B cell (primary cell): ENCODE measurements around the gene SPAG6. TPM values are rescaled to one million over a fixed set of nuclear protein-coding genes. Genes with fewer than 3 reads are reported as not detected.

Source experiments
- ATAC-seq: fragments of 200-7000 bp; cut with Tn5 transposase; one replicate; pipeline ENCODE4 v1.10.0; 2021; ENCODE audit warnings: low read depth, mild to moderate bottlenecking, moderate number of reproducible peaks, moderate library complexity
- CTCF ChIA-PET: fragments of 350-600 bp; sonication (Branson Sonifier 250); formaldehyde crosslinking; loops from one replicate; lab custom pipeline; 2021; ENCODE audit warnings: antibody characterized with exemption, inconsistent platforms; lab: Charles Lee
- POLR2A ChIA-PET: fragments of 350-600 bp; sonication (Branson Sonifier 250); formaldehyde crosslinking; loops from one replicate; lab custom pipeline; 2021; ENCODE audit warnings: antibody characterized with exemption; lab: Charles Lee
- DNase-seq: peaks from one replicate; pipeline ENCODE4 v3.0.0; 2013
- H2AFZ ChIP-seq: 2 replicates; pipeline ENCODE4 v1.6.1; 2012; ENCODE audit warnings: mild to moderate bottlenecking, low read depth, low read length; ENCODE audit not compliant: insufficient read depth, poor library complexity, severe bottlenecking
- H3K27ac ChIP-seq, 2 donors: 1 replicate in 1 of 2; 2 replicates in 1 of 2; pipeline ENCODE4 v1.5.1; 2012 to 2013; ENCODE audit warnings: low read length in 2 of 2, mild to moderate bottlenecking in 2 of 2, moderate library complexity in 1 of 2
- H3K27me3 ChIP-seq, 4 experiments: fragments of 200-600 bp in 1 of 4; sonication (generic) in 1 of 4; replicated peaks in 1 of 4; 1 replicate in 2 of 4; 2 replicates in 2 of 4; pipeline versions ENCODE4 v1.6.1 to v1.7.0; 2013 to 2016; ENCODE audit warnings: low read length in 3 of 4, mild to moderate bottlenecking in 2 of 4, mixed read lengths in 1 of 4, moderate library complexity in 1 of 4; ENCODE audit not compliant: insufficient read depth in 4 of 4, control insufficient read depth in 3 of 4; ENCODE audit errors: control extremely low read depth in 1 of 4
- H3K36me3 ChIP-seq, 2 experiments: replicated peaks in 1 of 2; 1 replicate in 1 of 2; 2 replicates in 1 of 2; pipeline versions ENCODE4 v1.6.1 to v1.7.1; 2013; ENCODE audit warnings: low read length in 1 of 2; ENCODE audit not compliant: insufficient read depth in 2 of 2, control insufficient read depth in 1 of 2; ENCODE audit errors: control extremely low read depth in 1 of 2, extremely low read depth in 1 of 2
- H3K4me1 ChIP-seq, 2 donors: fragments of 200-600 bp in 1 of 2; sonication (generic) in 1 of 2; 1 replicate in 1 of 2; 2 replicates in 1 of 2; pipeline versions ENCODE4 v1.5.1 to v1.6.1; 2013 to 2017; ENCODE audit warnings: low read length in 2 of 2; ENCODE audit not compliant: control insufficient read depth in 2 of 2, insufficient read depth in 2 of 2
- H3K4me2 ChIP-seq: replicated peaks from 2 replicates; pipeline ENCODE3; 2012; ENCODE audit warnings: mild to moderate bottlenecking, low read depth, low read length; ENCODE audit not compliant: poor library complexity, severe bottlenecking
- H3K4me3 ChIP-seq, 5 experiments: fragments of 200-600 bp in 1 of 5; sonication (generic) in 1 of 5; 1 replicate in 3 of 5; 2 replicates in 2 of 5; pipeline versions ENCODE4 v1.5.1 to v1.7.0; 2011 to 2016; ENCODE audit warnings: low read length in 4 of 5, mild to moderate bottlenecking in 4 of 5, low read depth in 2 of 5, control low read depth in 1 of 5, moderate library complexity in 1 of 5; ENCODE audit not compliant: insufficient read depth in 1 of 5; ENCODE audit errors: control extremely low read depth in 1 of 5, extremely low read depth in 1 of 5
- H3K79me2 ChIP-seq: fragments of 200-600 bp; sonication (generic); one replicate; pipeline ENCODE4 v1.6.0; 2016; ENCODE audit warnings: low read length; ENCODE audit not compliant: control insufficient read depth, insufficient read depth
- H3K9ac ChIP-seq: fragments of 200-600 bp; sonication (generic); 2 replicates; pipeline ENCODE4 v1.6.1; 2017; ENCODE audit warnings: mild to moderate bottlenecking, low read length, moderate library complexity
- H3K9me3 ChIP-seq, 3 donors: one replicate each; pipeline versions ENCODE4 v1.6.1 to v1.7.1; 2013; ENCODE audit warnings: low read length in 2 of 3; ENCODE audit not compliant: control insufficient read depth in 2 of 3, insufficient read depth in 1 of 3; ENCODE audit errors: control extremely low read depth in 1 of 3
- H4K20me1 ChIP-seq: 2 replicates; pipeline ENCODE4 v1.6.0; 2012; ENCODE audit warnings: mild to moderate bottlenecking, low read length; ENCODE audit not compliant: insufficient read depth, control insufficient read depth, poor library complexity, severe bottlenecking
- H3K27ac Mint-ChIP-seq: one replicate; pipeline ENCODE4 v1.8.0; 2021; ENCODE audit warnings: mixed read lengths
- H3K27me3 Mint-ChIP-seq: one replicate; pipeline ENCODE4 v1.8.0; 2021; ENCODE audit warnings: mixed read lengths
- H3K4me1 Mint-ChIP-seq: one replicate; pipeline ENCODE4 v1.8.0; 2021; ENCODE audit warnings: mixed read lengths
- H3K4me3 Mint-ChIP-seq: one replicate; pipeline ENCODE4 v1.8.0; 2021; ENCODE audit warnings: mixed read lengths
- H3K9me3 Mint-ChIP-seq: one replicate; pipeline ENCODE4 v1.8.0; 2022; ENCODE audit warnings: mixed read lengths; ENCODE audit not compliant: insufficient read depth
- EZH2 ChIP-seq: IDR thresholded peaks from 2 replicates; pipeline ENCODE4 v1.6.1; 2012; ENCODE audit warnings: borderline replicate concordance, low read depth, mild to moderate bottlenecking, moderate library complexity, low read length; ENCODE audit not compliant: insufficient read depth, poor library complexity, severe bottlenecking
- WGBS: methylation state at CpG from one replicate; pipeline ENCODE4 v1.1.5; 2013; ENCODE audit warnings: missing lambda C conversion rate; ENCODE audit not compliant: insufficient coverage; 5-methylcytosine and 5-hydroxymethylcytosine counted together
- intact Hi-C: fragments of 100-400 bp; cut with micrococcal nuclease; formaldehyde crosslinking; loops from one replicate; pipeline ENCODE4 v1.10.0; 2022
- polyA plus RNA-seq: library from polyadenylated mRNA; depleted of rRNA; stranded (reverse); fragments of >200 nt; gene quantifications from 2 replicates; pipeline ENCODE4 v1.2.3, GENCODE V29; 2012
- total RNA-seq, 2 donors: library from RNA; stranded (reverse); fragments of 120-200 nt in 1 of 2; gene quantifications; 1 replicate in 1 of 2; 2 replicates in 1 of 2; pipeline versions ENCODE4 v1.2.3 to v1.2.4, GENCODE V29; 2013 to 2022
- TF ChIP-seq, protein P1 (sequence below): fragments of 200-600 bp; IDR thresholded peaks from one replicate; pipeline ENCODE4 v1.8.0; 2022; ENCODE audit warnings: antibody characterized with exemption, mild to moderate bottlenecking

Gene SPAG6
- total and polyA plus RNA-seq, 2 donors (not counting 1 experiment from before 2014, with no cell fraction given), result not detected

DNA sequence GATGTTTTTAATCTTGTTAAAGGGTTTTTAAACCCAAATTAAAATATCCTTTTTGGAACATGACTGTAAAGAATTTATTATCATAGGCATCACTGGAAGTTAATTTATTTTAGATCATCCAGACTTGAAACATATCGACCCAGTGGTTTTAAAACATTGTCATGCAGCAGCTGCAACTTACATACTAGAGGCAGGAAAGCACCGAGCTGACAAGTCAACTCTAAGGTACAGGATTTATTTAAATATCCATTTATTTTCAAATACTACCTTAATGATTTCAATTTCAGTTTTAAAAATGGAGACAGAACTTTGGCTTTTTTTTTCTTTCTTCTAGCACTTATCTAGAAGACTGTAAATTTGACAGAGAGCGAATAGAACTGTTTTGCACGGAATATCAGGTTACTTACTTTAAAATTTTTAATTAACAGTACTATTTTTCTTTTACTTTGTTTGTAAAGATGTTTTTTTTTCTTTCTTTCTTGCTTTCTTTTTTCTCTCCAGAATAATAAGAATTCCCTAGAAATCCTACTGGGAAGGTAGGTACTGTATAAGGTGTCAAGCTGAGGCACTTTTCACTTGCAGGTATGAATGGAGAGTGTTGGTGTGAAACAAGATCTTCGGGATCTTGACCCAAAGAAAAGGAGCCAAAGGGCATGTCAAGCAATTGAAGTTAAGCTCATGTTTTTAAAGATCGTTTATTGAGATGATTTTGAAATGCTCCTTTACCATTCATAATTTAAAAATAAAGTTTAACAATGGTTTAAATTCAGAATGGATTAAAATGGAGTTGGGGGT lies 27.3 kb upstream of the SPAG6 start:
- peaks cover 45% of the 10 kb centered on the region for H3K4me1 Mint-ChIP-seq
- peak overlapping the region; percentile 97 for H3K4me3 Mint-ChIP-seq
- H3K4me2 ChIP-seq, result peak overlapping the region; percentile 85
- ChIA-PET POLR2A (interaction anchor here (1.1 to 4.7 kb wide), 4 partner anchors 64 to 120 kb away, joined by 3 to 26 read pairs (median 15); no protein-coding TSS in a partner anchor), CTCF (interaction anchor here (1.1 kb wide), 1 partner anchor 10 kb away, joined by 4 read pairs; no protein-coding TSS in a partner anchor)
- peaks cover 20% of the 10 kb centered on the region for H3K79me2 ChIP-seq
- H3K4me3 ChIP-seq, result peak overlapping the region in 2 of 5 experiments; percentile 77 to 82
- H4K20me1 ChIP-seq, result no peaks in the 10 kb centered on the region
- H3K36me3 ChIP-seq, result no peaks in the 10 kb centered on the region
- H3K27ac ChIP-seq, result peak overlapping the region in 1 of 2 donors; percentile 92
- no peak overlapping the region for H2AFZ ChIP-seq
- no peaks in the 10 kb centered on the region for H3K9me3 ChIP-seq
- no peak overlapping the region for H3K27ac Mint-ChIP-seq
- H3K4me1 ChIP-seq, result peaks cover 30 to 43% of the 10 kb centered on the region in 2 donors
- WGBS, result 80% methylated on average over 1 of the region's 6 CpGs
- intact Hi-C loops, result loop anchor here (2.0 to 5.0 kb wide), 3 partner anchors 119 to 394 kb away; partner anchors contain the start of gene PIP4K2A
- TF ChIP-seq, protein P1, sequence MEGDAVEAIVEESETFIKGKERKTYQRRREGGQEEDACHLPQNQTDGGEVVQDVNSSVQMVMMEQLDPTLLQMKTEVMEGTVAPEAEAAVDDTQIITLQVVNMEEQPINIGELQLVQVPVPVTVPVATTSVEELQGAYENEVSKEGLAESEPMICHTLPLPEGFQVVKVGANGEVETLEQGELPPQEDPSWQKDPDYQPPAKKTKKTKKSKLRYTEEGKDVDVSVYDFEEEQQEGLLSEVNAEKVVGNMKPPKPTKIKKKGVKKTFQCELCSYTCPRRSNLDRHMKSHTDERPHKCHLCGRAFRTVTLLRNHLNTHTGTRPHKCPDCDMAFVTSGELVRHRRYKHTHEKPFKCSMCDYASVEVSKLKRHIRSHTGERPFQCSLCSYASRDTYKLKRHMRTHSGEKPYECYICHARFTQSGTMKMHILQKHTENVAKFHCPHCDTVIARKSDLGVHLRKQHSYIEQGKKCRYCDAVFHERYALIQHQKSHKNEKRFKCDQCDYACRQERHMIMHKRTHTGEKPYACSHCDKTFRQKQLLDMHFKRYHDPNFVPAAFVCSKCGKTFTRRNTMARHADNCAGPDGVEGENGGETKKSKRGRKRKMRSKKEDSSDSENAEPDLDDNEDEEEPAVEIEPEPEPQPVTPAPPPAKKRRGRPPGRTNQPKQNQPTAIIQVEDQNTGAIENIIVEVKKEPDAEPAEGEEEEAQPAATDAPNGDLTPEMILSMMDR, result no peak
- no peak for TF ChIP-seq EZH2
- H3K9ac ChIP-seq, result no peak overlapping the region
- ATAC-seq (no peak), DNase-seq (no peak)
- peaks cover 0 to 11% (median 0%) of the 10 kb centered on the region in 4 experiments for H3K27me3 ChIP-seq
- no peaks in the 10 kb centered on the region for H3K9me3 Mint-ChIP-seq
- H3K27me3 Mint-ChIP-seq, result no peaks in the 10 kb centered on the region

DNA sequence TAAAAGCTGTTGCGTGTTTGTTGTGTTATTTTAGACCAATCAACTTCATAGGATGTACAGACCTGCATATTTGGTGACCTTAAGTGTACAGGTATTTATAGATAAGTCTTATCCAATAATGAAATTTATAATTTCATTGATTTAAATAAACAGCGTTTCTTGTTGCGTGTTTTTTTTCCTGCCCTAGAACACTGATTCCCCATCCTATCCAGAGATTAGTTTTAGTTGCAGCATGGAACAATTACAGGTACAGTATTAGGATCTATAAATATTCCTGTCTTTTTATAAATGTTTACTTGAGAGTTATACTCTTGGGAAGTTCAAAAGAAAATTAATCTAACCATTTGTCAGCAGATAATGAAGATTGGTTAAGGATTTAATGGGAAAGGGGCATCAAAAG lies 26.5 kb upstream of the SPAG6 start:
- intact Hi-C loops, result loop anchor here (5.0 kb wide), 2 partner anchors 289 to 394 kb away; partner anchors contain the start of gene PIP4K2A
- Histone ChIP-seq H3K36me3 (no peaks in the 10 kb centered on the region), H4K20me1 (peaks cover 5% of the 10 kb centered on the region), H3K4me3 (no peak overlapping the region), H3K9ac (no peak overlapping the region), H2AFZ (no peak overlapping the region), H3K4me1 (peaks cover 36 to 49% of the 10 kb centered on the region in 2 donors), H3K9me3 (no peaks in the 10 kb centered on the region), H3K27me3 (peaks cover 0 to 11% (median 2%) of the 10 kb centered on the region in 4 experiments), H3K27ac (no peak overlapping the region), H3K79me2 (peaks cover 20% of the 10 kb centered on the region), H3K4me2 (no peak overlapping the region)
- Mint-ChIP-seq H3K27me3 (no peaks in the 10 kb centered on the region), H3K4me3 (peak overlapping the region; percentile 32), H3K4me1 (peaks cover 53% of the 10 kb centered on the region), H3K9me3 (no peaks in the 10 kb centered on the region), H3K27ac (peak overlapping the region; percentile 67)
- ATAC-seq (no peak), DNase-seq (no peak)
- ChIA-PET CTCF (interaction anchor here (1.1 kb wide), 1 partner anchor 9 kb away, joined by 4 read pairs; no protein-coding TSS in a partner anchor), POLR2A (interaction anchor here (1.4 to 4.7 kb wide), 2 partner anchors 90 to 118 kb away, joined by 5 to 26 read pairs; no protein-coding TSS in a partner anchor)
- WGBS, result no CpG with 5 or more reads among the region's 3 CpGs
- TF ChIP-seq EZH2, result no peak
- TF ChIP-seq, protein P1, result no peak
